ENCODE data around the gene LEPROT. TPM values are rescaled to one million over a fixed set of nuclear protein-coding genes. Genes with fewer than 3 reads are reported as not detected.
"Not testable (repeated sequence)": the region's sequence is repeated elsewhere in the genome, so short reads cannot be mapped to it uniquely, and the experiment has no call there.

The LEPROT gene
- total and polyA plus RNA-seq, 7 experiments from 2014 or later: 11.8 to 26.3 (median 24.1) TPM

DNA sequence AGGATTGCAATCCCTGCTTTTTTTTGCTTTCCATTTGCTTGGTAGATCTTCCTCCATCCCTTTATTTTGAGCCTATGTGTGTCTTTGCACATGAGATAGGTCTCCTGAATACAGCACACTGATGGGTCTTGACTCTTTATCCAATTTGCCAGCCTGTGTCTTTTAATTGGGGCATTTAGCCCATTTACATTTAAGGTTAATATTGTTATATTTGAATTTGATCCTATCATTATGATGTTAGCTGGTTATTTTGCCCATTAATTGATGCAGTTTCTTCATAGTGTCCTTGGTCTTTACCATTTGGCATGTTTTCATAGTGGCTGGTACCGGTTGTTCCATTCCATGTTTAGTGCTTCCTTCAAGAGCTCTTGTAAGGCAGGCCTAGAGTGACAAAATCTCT is 45.4 kb downstream of the LEPROT start:
- H3K36me3 ChIP-seq (ENCODE audit: control insufficient read depth in 2 of 3, insufficient read depth in 3 of 3, low read length in 3 of 3); H3K4me3 ChIP-seq (ENCODE audit: low read length); H3K27ac Mint-ChIP-seq; H3K27ac ChIP-seq (ENCODE audit: low read depth, low read length); H3K27me3 Mint-ChIP-seq; H3K4me3 Mint-ChIP-seq; CTCF ChIA-PET; H3K9me3 ChIP-seq (ENCODE audit: control insufficient read depth in 2 of 3, low read length in 3 of 3); intact Hi-C loops (cut with micrococcal nuclease); H3K4me1 ChIP-seq (ENCODE audit: control insufficient read depth in 2 of 2, insufficient read depth in 2 of 2, low read length in 2 of 2); POLR2A ChIA-PET; DNase-seq; ATAC-seq; H3K27me3 ChIP-seq (ENCODE audit: control insufficient read depth in 2 of 2, insufficient read depth in 2 of 2, low read length in 2 of 2); H3K4me1 Mint-ChIP-seq: not testable (repeated sequence)
- Mint-ChIP-seq H3K9me3 (peaks cover 3 to 24% (median 12%) of the 10 kb centered on the region in 11 donors), H3K36me3 (peaks cover 0 to 28% (median 13%) of the 10 kb centered on the region in 5 donors)

DNA sequence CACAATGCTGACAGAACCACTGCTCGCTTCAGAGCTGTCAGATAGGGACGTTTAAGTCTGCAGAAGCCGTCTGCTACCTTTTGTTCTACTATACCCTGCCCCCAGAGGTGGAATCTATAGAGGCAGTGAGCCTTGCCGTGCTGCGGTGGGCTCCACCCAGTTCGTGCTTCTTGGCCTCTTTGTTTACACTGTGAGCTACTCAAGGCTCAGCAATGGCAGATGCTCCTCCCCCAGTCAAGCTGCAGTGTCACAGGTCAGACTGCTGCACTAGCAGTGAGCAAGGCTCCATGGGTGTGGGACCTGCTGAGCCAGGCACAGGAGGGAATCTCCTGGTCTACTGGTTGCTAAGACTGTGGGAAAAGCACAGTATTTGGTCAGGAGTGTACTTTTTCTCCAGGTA is 47.1 kb downstream of the LEPROT start:
- Mint-ChIP-seq H3K36me3 (peaks cover 0 to 28% (median 13%) of the 10 kb centered on the region in 5 donors), H3K27me3 (peaks cover 0 to 12% (median 4%) of the 10 kb centered on the region in 5 donors), H3K27ac (no peak overlapping the region), H3K4me3 (no peak overlapping the region), H3K4me1 (no peaks in the 10 kb centered on the region), H3K9me3 (peaks cover 3 to 24% (median 12%) of the 10 kb centered on the region in 11 donors)
- DNase-seq (no peak), ATAC-seq (no peak)
- no peaks in the 10 kb centered on the region for H3K9me3 ChIP-seq (ENCODE audit: control insufficient read depth in 2 of 3, low read length in 3 of 3)
- no peaks in the 10 kb centered on the region for H3K36me3 ChIP-seq (ENCODE audit: control insufficient read depth in 2 of 3, insufficient read depth in 3 of 3, low read length in 3 of 3)
- POLR2A ChIA-PET: no interaction called here
- CTCF ChIA-PET: no interaction called here
- H3K27ac ChIP-seq (ENCODE audit: low read depth, low read length): no peak overlapping the region
- H3K27me3 ChIP-seq (ENCODE audit: control insufficient read depth in 2 of 2, insufficient read depth in 2 of 2, low read length in 2 of 2): no peaks in the 10 kb centered on the region
- no peaks in the 10 kb centered on the region for H3K4me1 ChIP-seq (ENCODE audit: control insufficient read depth in 2 of 2, insufficient read depth in 2 of 2, low read length in 2 of 2)
- intact Hi-C loops (cut with micrococcal nuclease): no loop called here
- no peak overlapping the region for H3K4me3 ChIP-seq (ENCODE audit: low read length)

DNA sequence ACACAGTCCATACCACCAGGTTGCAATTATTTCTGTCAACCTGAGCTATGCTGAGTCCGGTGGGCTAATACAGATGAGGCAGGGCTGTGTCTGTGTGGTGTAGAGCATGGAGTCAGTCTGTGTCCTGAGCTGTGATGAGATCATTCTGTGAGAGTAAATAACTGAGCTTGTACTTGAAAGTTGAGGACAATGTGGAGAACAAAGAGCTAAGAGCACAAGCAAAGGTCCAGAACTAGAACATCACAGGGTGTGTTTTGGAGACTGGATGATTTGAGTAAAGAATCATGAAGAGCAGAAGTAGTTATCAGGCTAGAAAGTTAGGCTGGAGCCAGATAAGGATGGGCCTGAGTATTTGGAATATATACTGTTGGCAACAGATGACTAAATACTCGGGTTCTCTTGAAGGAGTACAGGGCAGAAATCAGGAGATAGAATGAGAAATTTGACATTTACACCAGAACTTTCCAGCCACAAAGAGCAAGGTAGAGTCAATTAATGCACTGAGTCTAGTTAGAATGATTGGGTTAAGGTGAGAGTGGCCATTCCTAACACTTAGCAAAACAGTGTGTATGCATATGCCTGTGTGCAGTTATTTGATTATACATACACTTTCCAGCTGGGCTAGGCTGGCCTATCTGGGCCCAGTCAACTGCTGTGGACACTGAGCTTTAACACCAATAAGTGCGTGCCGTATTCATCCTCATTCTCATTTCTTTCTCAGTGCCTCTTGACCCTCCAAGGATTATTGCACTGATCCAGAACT is 48.8 kb downstream of the LEPROT start:
- Histone ChIP-seq H3K27me3 (ENCODE audit: control insufficient read depth in 2 of 2, insufficient read depth in 2 of 2, low read length in 2 of 2) (no peaks in the 10 kb centered on the region), H3K4me1 (ENCODE audit: control insufficient read depth in 2 of 2, insufficient read depth in 2 of 2, low read length in 2 of 2) (no peaks in the 10 kb centered on the region), H3K36me3 (ENCODE audit: control insufficient read depth in 2 of 3, insufficient read depth in 3 of 3, low read length in 3 of 3) (no peaks in the 10 kb centered on the region), H3K4me3 (ENCODE audit: low read length) (no peak overlapping the region), H3K27ac (ENCODE audit: low read depth, low read length) (no peak overlapping the region), H3K9me3 (ENCODE audit: control insufficient read depth in 2 of 3, low read length in 3 of 3) (no peaks in the 10 kb centered on the region)
- intact Hi-C loops (cut with micrococcal nuclease): no loop called here
- Mint-ChIP-seq H3K36me3 (peaks cover 0 to 20% (median 11%) of the 10 kb centered on the region in 5 donors), H3K4me3 (no peak overlapping the region), H3K27me3 (peaks cover 0 to 7% (median 0%) of the 10 kb centered on the region in 5 donors), H3K4me1 (no peaks in the 10 kb centered on the region), H3K27ac (no peak overlapping the region), H3K9me3 (peaks cover 0 to 24% (median 9%) of the 10 kb centered on the region in 11 donors)
- no peak for DNase-seq
- POLR2A ChIA-PET: no interaction called here
- no peak for ATAC-seq
- CTCF ChIA-PET: interaction anchor here (0.9 kb wide), 1 partner anchor 218 kb away, joined by 3 read pairs; no protein-coding TSS in a partner anchor

GRCh38 chr1:65469889-65470340 is 49.4 kb downstream of the LEPROT start:
- H3K9me3 Mint-ChIP-seq: peaks cover 0 to 21% (median 7%) of the 10 kb centered on the region in 11 donors
- peaks cover 0 to 16% (median 9%) of the 10 kb centered on the region in 5 donors for H3K36me3 Mint-ChIP-seq
- H3K4me3 ChIP-seq (ENCODE audit: low read length): no peak overlapping the region
- POLR2A ChIA-PET: no interaction called here
- H3K4me1 ChIP-seq (ENCODE audit: control insufficient read depth in 2 of 2, insufficient read depth in 2 of 2, low read length in 2 of 2): no peaks in the 10 kb centered on the region
- no peak for DNase-seq
- H3K4me1 Mint-ChIP-seq: no peaks in the 10 kb centered on the region
- H3K4me3 Mint-ChIP-seq: no peak overlapping the region
- H3K27me3 ChIP-seq (ENCODE audit: control insufficient read depth in 2 of 2, insufficient read depth in 2 of 2, low read length in 2 of 2): no peaks in the 10 kb centered on the region
- peaks cover 0 to 7% (median 0%) of the 10 kb centered on the region in 5 donors for H3K27me3 Mint-ChIP-seq
- ATAC-seq: no peak
- intact Hi-C loops (cut with micrococcal nuclease): no loop called here
- no peak overlapping the region for H3K27ac Mint-ChIP-seq
- H3K27ac ChIP-seq (ENCODE audit: low read depth, low read length): no peak overlapping the region
- no peaks in the 10 kb centered on the region for H3K36me3 ChIP-seq (ENCODE audit: control insufficient read depth in 2 of 3, insufficient read depth in 3 of 3, low read length in 3 of 3)
- H3K9me3 ChIP-seq (ENCODE audit: control insufficient read depth in 2 of 3, low read length in 3 of 3): no peaks in the 10 kb centered on the region
- CTCF ChIA-PET: no interaction called here

GRCh38 chr1:65470766-65471165 is 50.3 kb downstream of the LEPROT start:
- no peaks in the 10 kb centered on the region for H3K27me3 ChIP-seq (ENCODE audit: control insufficient read depth in 2 of 2, insufficient read depth in 2 of 2, low read length in 2 of 2)
- intact Hi-C loops (cut with micrococcal nuclease): no loop called here
- no peak for ATAC-seq

DNA sequence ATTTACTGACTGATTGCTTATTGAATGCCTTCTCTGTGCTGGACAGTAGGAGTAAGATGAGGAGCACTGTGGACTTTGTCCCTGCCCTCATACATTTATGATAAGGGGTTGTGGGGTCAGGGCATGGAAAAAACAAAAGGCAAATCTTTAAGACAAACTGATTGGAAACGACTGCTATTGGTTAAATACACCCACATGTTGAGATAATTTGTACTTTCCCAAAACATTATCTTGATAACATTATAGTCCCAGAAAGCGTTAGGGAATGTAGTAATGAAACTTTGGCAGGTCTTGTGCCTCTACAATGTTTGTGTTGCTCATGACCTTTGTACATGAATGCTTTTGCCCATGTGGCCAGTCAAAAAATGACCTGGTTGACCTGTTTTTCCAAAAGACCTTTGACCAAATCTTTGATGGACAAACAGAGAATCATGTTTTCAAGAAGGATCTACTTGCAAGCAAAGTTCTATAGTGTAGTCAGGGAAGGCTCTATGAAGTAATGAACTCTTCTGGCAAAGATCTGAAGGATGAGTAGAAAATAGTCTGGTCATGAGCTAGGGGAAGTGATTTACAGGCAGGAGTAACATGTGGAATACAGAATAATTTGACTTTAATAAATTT is 50.9 kb downstream of the LEPROT start:
- Mint-ChIP-seq H3K4me1 (no peaks in the 10 kb centered on the region), H3K36me3 (peaks cover 0 to 5% (median 4%) of the 10 kb centered on the region in 5 donors), H3K9me3 (peaks cover 0 to 7% (median 2%) of the 10 kb centered on the region in 11 donors), H3K4me3 (no peak overlapping the region), H3K27ac (no peak overlapping the region), H3K27me3 (peaks cover 0 to 5% (median 0%) of the 10 kb centered on the region in 5 donors)
- H3K36me3 ChIP-seq (ENCODE audit: control insufficient read depth in 2 of 3, insufficient read depth in 3 of 3, low read length in 3 of 3): no peaks in the 10 kb centered on the region
- intact Hi-C loops (cut with micrococcal nuclease): no loop called here
- no peak for ATAC-seq
- H3K27me3 ChIP-seq (ENCODE audit: control insufficient read depth in 2 of 2, insufficient read depth in 2 of 2, low read length in 2 of 2): no peaks in the 10 kb centered on the region
- no peak for DNase-seq
- no peaks in the 10 kb centered on the region for H3K4me1 ChIP-seq (ENCODE audit: control insufficient read depth in 2 of 2, insufficient read depth in 2 of 2, low read length in 2 of 2)
- ChIA-PET CTCF (no interaction called here), POLR2A (no interaction called here)
- no peaks in the 10 kb centered on the region for H3K9me3 ChIP-seq (ENCODE audit: control insufficient read depth in 2 of 3, low read length in 3 of 3)
- no peak overlapping the region for H3K4me3 ChIP-seq (ENCODE audit: low read length)
- H3K27ac ChIP-seq (ENCODE audit: low read depth, low read length): no peak overlapping the region

More at GRCh38 chr1:65470766-65471165, 50.3 kb downstream of the LEPROT start:
- Histone ChIP-seq H3K27ac (ENCODE audit: low read depth, low read length) (no peak overlapping the region), H3K36me3 (ENCODE audit: control insufficient read depth in 2 of 3, insufficient read depth in 3 of 3, low read length in 3 of 3) (no peaks in the 10 kb centered on the region), H3K4me3 (ENCODE audit: low read length) (no peak overlapping the region), H3K4me1 (ENCODE audit: control insufficient read depth in 2 of 2, insufficient read depth in 2 of 2, low read length in 2 of 2) (no peaks in the 10 kb centered on the region), H3K9me3 (ENCODE audit: control insufficient read depth in 2 of 3, low read length in 3 of 3) (no peaks in the 10 kb centered on the region)
- no peak for DNase-seq
- Mint-ChIP-seq H3K4me1 (no peaks in the 10 kb centered on the region), H3K9me3 (peaks cover 0 to 12% (median 3%) of the 10 kb centered on the region in 11 donors), H3K27ac (no peak overlapping the region), H3K4me3 (no peak overlapping the region), H3K36me3 (peaks cover 0 to 7% (median 5%) of the 10 kb centered on the region in 5 donors), H3K27me3 (peaks cover 0 to 5% (median 0%) of the 10 kb centered on the region in 5 donors)
- ChIA-PET POLR2A (no interaction called here), CTCF (no interaction called here)
